K562 (cell line): ENCODE data around the gene PCBP2. TPM values are rescaled to one million over a fixed set of nuclear protein-coding genes. Genes with fewer than 3 reads are reported as not detected.
A peak's percentile ranks its signal among the peaks of the same experiment; 100 is the strongest.

Source experiments
- C11orf30 ChIP-seq: fragments of 450-650 bp; IDR thresholded peaks from 2 replicates; pipeline ENCODE4 v1.6.1; 2016; ENCODE audit warnings: low read depth, mild to moderate bottlenecking
- COPS2 ChIP-seq: fragments of 450-650 bp; conservative IDR thresholded peaks from 2 replicates; pipeline ENCODE4 v1.6.1; 2016; ENCODE audit warnings: mild to moderate bottlenecking, moderate library complexity
- HDAC2 ChIP-seq: fragments of 450-650 bp; IDR thresholded peaks from 2 replicates; pipeline ENCODE4 v1.6.1; 2016; ENCODE audit warnings: mild to moderate bottlenecking
- HLTF ChIP-seq: fragments of 450-650 bp; IDR thresholded peaks from 2 replicates; pipeline ENCODE4 v1.6.1; 2016
- JUNB ChIP-seq: fragments of 450-650 bp; formaldehyde crosslinking; conservative IDR thresholded peaks from 2 replicates; pipeline ENCODE4 v1.4.0; 2020; ENCODE audit warnings: mild to moderate bottlenecking
- LARP7 ChIP-seq: fragments of 450-650 bp; IDR thresholded peaks from 2 replicates; pipeline ENCODE4 v1.6.1; 2016
- MAFG ChIP-seq: fragments of 450-650 bp; conservative IDR thresholded peaks from 2 replicates; pipeline ENCODE4 v1.6.1; 2016; ENCODE audit warnings: missing genetic modification characterization, missing compliant biosample characterization
- MXI1 ChIP-seq: IDR thresholded peaks from 2 replicates; pipeline ENCODE4 v1.6.1; 2011; ENCODE audit warnings: low read depth, mild to moderate bottlenecking, improper control_type of control experiment, low read length
- PTBP1 ChIP-seq: fragments of 200-400 bp; formaldehyde crosslinking; IDR thresholded peaks from 2 replicates; pipeline ENCODE4 v1.6.1; 2017; ENCODE audit warnings: low read depth, low read length
- SREBF2 ChIP-seq: sonication (generic); formaldehyde crosslinking; IDR thresholded peaks from 2 replicates; pipeline ENCODE4 v1.4.0; 2020; ENCODE audit warnings: mild to moderate bottlenecking, missing genetic modification reagents
- STAT5A ChIP-seq: IDR thresholded peaks from 2 replicates; pipeline ENCODE4 v1.6.1; 2012; ENCODE audit warnings: low read length, inconsistent platforms, borderline replicate concordance
- XRCC4 ChIP-seq: IDR thresholded peaks from one replicate; pipeline ENCODE4 v1.6.1; 2011; ENCODE audit not compliant: insufficient read depth, insufficient read length; ENCODE audit errors: extremely low read depth
- ZNF212 ChIP-seq: fragments of 450-650 bp; formaldehyde crosslinking; IDR thresholded peaks from 2 replicates; pipeline ENCODE4 v1.4.0; 2020; ENCODE audit warnings: mild to moderate bottlenecking
- ZNF41 ChIP-seq: fragments of 250-450 bp; sonication (Bioruptor Pico); conservative IDR thresholded peaks from 2 replicates; pipeline ENCODE4 v1.4.0; 2020; ENCODE audit warnings: mild to moderate bottlenecking
- ZNF445 ChIP-seq: fragments of 250-450 bp; sonication (Bioruptor Pico); IDR thresholded peaks from 2 replicates; pipeline ENCODE4 v1.4.0; 2020; ENCODE audit warnings: low read depth, mild to moderate bottlenecking, moderate library complexity
- polyA plus RNA-seq, 8 experiments: library from polyadenylated mRNA; depleted of rRNA in 4 of 8; stranded (reverse) in 5 of 8; unstranded in 3 of 8; fragments of >200 nt; fragmentation: Nextera tagmentation in 2 of 8; fragmentation: Illumina TruSeq in 1 of 8; extraction: Ambion mirVana in 2 of 8; extraction: Trizol in 1 of 8; gene quantifications; 2 replicates each; pipeline versions ENCODE4 v1.2.1 to v1.2.3, GENCODE V29; 2011 to 2014; ENCODE audit warnings: inconsistent platforms in 1 of 8, missing spikeins in 1 of 8
- total RNA-seq, 7 experiments: library from RNA; depleted of rRNA in 6 of 7; stranded (reverse); fragments of >200 nt in 6 of 7; fragmentation: Illumina TruSeq in 2 of 7; extraction: Trizol in 2 of 7; gene quantifications; 2 replicates each; pipeline versions ENCODE4 v1.2.1 to v1.2.3, GENCODE V29; 2011 to 2021; ENCODE audit warnings: low replicate concordance in 1 of 7
- TF ChIP-seq, protein P1 (sequence below): IDR thresholded peaks from 2 replicates; pipeline ENCODE4 v1.6.1; 2011; ENCODE audit warnings: borderline replicate concordance, low read depth, mild to moderate bottlenecking, moderate library complexity, low read length; ENCODE audit not compliant: insufficient read depth, poor library complexity, severe bottlenecking
- TF ChIP-seq, protein P2 (sequence below): IDR thresholded peaks from 3 replicates; pipeline ENCODE4 v1.6.1; 2011; ENCODE audit warnings: borderline replicate concordance, mild to moderate bottlenecking, moderate library complexity; ENCODE audit not compliant: insufficient read length; ENCODE audit errors: extremely low read depth
- TF ChIP-seq, protein P3 (sequence below): sonication (generic); formaldehyde crosslinking; IDR thresholded peaks from 2 replicates; pipeline ENCODE4 v1.8.0; 2022; ENCODE audit warnings: missing genetic modification reagents, mild to moderate bottlenecking, borderline replicate concordance
- TF ChIP-seq, protein P4 (sequence below): fragments of 250-450 bp; sonication (Bioruptor Pico); IDR thresholded peaks from 2 replicates; pipeline ENCODE4 v1.8.0; 2021; ENCODE audit warnings: moderate library complexity, mild to moderate bottlenecking, inconsistent platforms

The PCBP2 gene
- total and polyA plus RNA-seq, 9 of the 15 experiments (the other 6 are each of a cell fraction or from before 2014, with no cell fraction given), result 137 to 831 (median 328) TPM

DNA sequence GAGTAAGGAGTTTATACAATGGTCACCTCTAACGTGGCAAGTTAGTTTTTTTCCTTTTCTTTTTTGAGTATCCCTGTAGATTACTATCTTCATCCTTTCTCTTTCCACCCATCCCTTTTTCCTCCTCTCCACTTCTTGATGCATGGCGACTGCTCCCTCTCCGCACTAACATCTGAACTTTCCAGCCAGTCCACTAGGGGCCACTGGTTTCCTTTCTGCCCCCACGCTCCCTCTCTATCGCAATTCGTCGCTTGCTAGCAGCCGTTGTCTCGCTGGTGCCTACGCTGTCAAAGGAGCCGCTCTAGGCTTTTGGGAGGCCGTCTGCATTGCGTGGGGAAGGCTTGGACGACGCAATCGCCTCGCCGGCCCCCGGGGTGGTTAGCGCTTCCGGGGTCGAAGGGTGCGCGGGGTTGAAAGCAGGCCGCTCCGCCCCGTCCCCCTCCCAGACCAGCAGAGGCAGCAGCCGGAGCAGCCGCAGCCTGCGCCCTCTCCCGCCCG lies at the start of gene PCBP2 (continued):
- TF ChIP-seq, protein P1, sequence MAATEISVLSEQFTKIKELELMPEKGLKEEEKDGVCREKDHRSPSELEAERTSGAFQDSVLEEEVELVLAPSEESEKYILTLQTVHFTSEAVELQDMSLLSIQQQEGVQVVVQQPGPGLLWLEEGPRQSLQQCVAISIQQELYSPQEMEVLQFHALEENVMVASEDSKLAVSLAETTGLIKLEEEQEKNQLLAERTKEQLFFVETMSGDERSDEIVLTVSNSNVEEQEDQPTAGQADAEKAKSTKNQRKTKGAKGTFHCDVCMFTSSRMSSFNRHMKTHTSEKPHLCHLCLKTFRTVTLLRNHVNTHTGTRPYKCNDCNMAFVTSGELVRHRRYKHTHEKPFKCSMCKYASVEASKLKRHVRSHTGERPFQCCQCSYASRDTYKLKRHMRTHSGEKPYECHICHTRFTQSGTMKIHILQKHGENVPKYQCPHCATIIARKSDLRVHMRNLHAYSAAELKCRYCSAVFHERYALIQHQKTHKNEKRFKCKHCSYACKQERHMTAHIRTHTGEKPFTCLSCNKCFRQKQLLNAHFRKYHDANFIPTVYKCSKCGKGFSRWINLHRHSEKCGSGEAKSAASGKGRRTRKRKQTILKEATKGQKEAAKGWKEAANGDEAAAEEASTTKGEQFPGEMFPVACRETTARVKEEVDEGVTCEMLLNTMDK, result peak; percentile 12
- no peak for TF ChIP-seq SREBF2 (CRISPR knock-in tag)
- no peak for TF ChIP-seq ZNF41 (CRISPR knock-in tag)
- TF ChIP-seq MAFG (tag), result no peak
- no peak for TF ChIP-seq PTBP1
- TF ChIP-seq MXI1, result peak; percentile 63; the same call in 1 of the 2 replicates
- TF ChIP-seq LARP7, result 0 out of 2 replicates have a peak, but pooled peaks have one; percentile 74
- peak; percentile 66 for TF ChIP-seq C11orf30
- TF ChIP-seq, protein P2, sequence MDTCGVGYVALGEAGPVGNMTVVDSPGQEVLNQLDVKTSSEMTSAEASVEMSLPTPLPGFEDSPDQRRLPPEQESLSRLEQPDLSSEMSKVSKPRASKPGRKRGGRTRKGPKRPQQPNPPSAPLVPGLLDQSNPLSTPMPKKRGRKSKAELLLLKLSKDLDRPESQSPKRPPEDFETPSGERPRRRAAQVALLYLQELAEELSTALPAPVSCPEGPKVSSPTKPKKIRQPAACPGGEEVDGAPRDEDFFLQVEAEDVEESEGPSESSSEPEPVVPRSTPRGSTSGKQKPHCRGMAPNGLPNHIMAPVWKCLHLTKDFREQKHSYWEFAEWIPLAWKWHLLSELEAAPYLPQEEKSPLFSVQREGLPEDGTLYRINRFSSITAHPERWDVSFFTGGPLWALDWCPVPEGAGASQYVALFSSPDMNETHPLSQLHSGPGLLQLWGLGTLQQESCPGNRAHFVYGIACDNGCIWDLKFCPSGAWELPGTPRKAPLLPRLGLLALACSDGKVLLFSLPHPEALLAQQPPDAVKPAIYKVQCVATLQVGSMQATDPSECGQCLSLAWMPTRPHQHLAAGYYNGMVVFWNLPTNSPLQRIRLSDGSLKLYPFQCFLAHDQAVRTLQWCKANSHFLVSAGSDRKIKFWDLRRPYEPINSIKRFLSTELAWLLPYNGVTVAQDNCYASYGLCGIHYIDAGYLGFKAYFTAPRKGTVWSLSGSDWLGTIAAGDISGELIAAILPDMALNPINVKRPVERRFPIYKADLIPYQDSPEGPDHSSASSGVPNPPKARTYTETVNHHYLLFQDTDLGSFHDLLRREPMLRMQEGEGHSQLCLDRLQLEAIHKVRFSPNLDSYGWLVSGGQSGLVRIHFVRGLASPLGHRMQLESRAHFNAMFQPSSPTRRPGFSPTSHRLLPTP, result no peak
- TF ChIP-seq, protein P3, sequence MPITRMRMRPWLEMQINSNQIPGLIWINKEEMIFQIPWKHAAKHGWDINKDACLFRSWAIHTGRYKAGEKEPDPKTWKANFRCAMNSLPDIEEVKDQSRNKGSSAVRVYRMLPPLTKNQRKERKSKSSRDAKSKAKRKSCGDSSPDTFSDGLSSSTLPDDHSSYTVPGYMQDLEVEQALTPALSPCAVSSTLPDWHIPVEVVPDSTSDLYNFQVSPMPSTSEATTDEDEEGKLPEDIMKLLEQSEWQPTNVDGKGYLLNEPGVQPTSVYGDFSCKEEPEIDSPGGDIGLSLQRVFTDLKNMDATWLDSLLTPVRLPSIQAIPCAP (CRISPR knock-in tag), result no peak
- TF ChIP-seq HLTF, result peak; percentile 93
- no peak for TF ChIP-seq ZNF445 (CRISPR knock-in tag)
- no peak for TF ChIP-seq COPS2
- TF ChIP-seq, protein P4, sequence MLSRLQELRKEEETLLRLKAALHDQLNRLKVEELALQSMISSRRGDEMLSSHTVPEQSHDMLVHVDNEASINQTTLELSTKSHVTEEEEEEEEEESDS (CRISPR knock-in tag), result no peak
- TF ChIP-seq STAT5A, result peak; percentile 48; the same call in 1 of the 2 replicates
- no peak for TF ChIP-seq ZNF212 (CRISPR knock-in tag)
- no peak for TF ChIP-seq XRCC4
- no peak for TF ChIP-seq JUNB (CRISPR knock-in tag)
- peak; percentile 81; the same call in 1 of the 2 replicates for TF ChIP-seq HDAC2
